Bronchial epithelial cell (primary cell): ENCODE measurements around the gene EML5. TPM values are rescaled to one million over a fixed set of nuclear protein-coding genes. Genes with fewer than 3 reads are reported as not detected.

ENCODE experiments used
- DNase-seq: peaks from one replicate; pipeline ENCODE4 v3.0.0-alpha.2; 2010; ENCODE audit warnings: low read depth
- FAIRE-seq: peaks from 2 replicates; lab custom pipeline; 2011; peaks lifted over from hg19 to GRCh38; lab: Jason Lieb, UNC
- H3K27me3 ChIP-seq: 2 replicates; pipeline ENCODE4 v1.5.1; 2011; ENCODE audit warnings: low read length; ENCODE audit not compliant: control insufficient read depth, insufficient read depth
- H3K36me3 ChIP-seq: 2 replicates; pipeline ENCODE4 v1.5.1; 2011; ENCODE audit warnings: low read length; ENCODE audit not compliant: control insufficient read depth, insufficient read depth
- H3K4me3 ChIP-seq: 2 replicates; pipeline ENCODE4 v1.5.1; 2011; ENCODE audit warnings: mild to moderate bottlenecking, low read depth, low read length, control low read depth
- CTCF ChIP-seq: IDR thresholded peaks from 2 replicates; pipeline ENCODE4 v1.5.1; 2011; ENCODE audit warnings: mild to moderate bottlenecking, moderate library complexity, low read length, control low read depth, inconsistent platforms; ENCODE audit not compliant: insufficient read depth, severe bottlenecking
- total RNA-seq: library from RNA; depleted of rRNA; stranded (reverse); fragments of >200 nt; gene quantifications from 2 replicates; pipeline ENCODE4 v1.2.1, GENCODE V29; 2014

The EML5 gene
- 0.77 TPM in 1 of 2 replicates, not detected in the other for total RNA-seq

GRCh38 chr14:88792473-88793258 is at the start of gene EML5:
Gene EML5 (minus strand): TSS chr14:88792953. CDS start chr14:88792503, 450 bp downstream.
- Histone ChIP-seq H3K4me3 (peak within 1 kb of the TSS; percentile 45), H3K36me3 (no peaks in the 10 kb centered on the region), H3K27me3 (peaks cover 9% of the 10 kb centered on the region)
- DNase-seq (peak; percentile 48), FAIRE-seq (no peak)
- peak; percentile 43 for TF ChIP-seq CTCF

GRCh38 chr14:88842414-88842813 is 49.7 kb upstream of the EML5 start:
- Histone ChIP-seq H3K4me3 (no peak overlapping the region), H3K36me3 (no peaks in the 10 kb centered on the region), H3K27me3 (no peaks in the 10 kb centered on the region)
- TF ChIP-seq CTCF: no peak
- no peak for DNase-seq
- no peak for FAIRE-seq

GRCh38 chr14:88841741-88842140 is 49.0 kb upstream of the EML5 start:
- FAIRE-seq (no peak), DNase-seq (peak; percentile 64)
- Histone ChIP-seq H3K4me3 (no peak overlapping the region), H3K27me3 (no peaks in the 10 kb centered on the region), H3K36me3 (no peaks in the 10 kb centered on the region)
- no peak for TF ChIP-seq CTCF

- no peaks in the 10 kb centered on the region for H3K36me3 ChIP-seq
- no peak for TF ChIP-seq CTCF
- no peak for FAIRE-seq
- no peaks in the 10 kb centered on the region for H3K27me3 ChIP-seq
- H3K4me3 ChIP-seq: no peak overlapping the region
- DNase-seq: no peak
Measured at GRCh38 chr14:88840926-88841325, 48.2 kb upstream of the EML5 start.

GRCh38 chr14:88838015-88838414 is 45.3 kb upstream of the EML5 start:
- no peaks in the 10 kb centered on the region for H3K27me3 ChIP-seq
- FAIRE-seq (no peak), DNase-seq (no peak)

More at GRCh38 chr14:88838015-88838414, 45.3 kb upstream of the EML5 start:
- Histone ChIP-seq H3K36me3 (no peaks in the 10 kb centered on the region), H3K4me3 (no peak overlapping the region)
- no peak for TF ChIP-seq CTCF
